CD4-positive, alpha-beta T cell treated with Interleukin-6 at 100 ng/mL for 8 hours (primary cell): ENCODE data around the gene HOXD13.

Source experiments
- DNase-seq: peaks from one replicate; pipeline ENCODE4 v3.0.0-alpha.2; 2020; ENCODE audit warnings: mixed read lengths, low spot score

The HOXD13 gene

GRCh38 chr2:176081376-176081836 lies 11.1 kb upstream of the HOXD13 start:
- DNase-seq, result no peak

- DNase-seq, result no peak
These were observed 10.5 kb upstream of the HOXD13 start for GRCh38 chr2:176081837-176082524.

- no peak for DNase-seq
These were observed 10.0 kb upstream of the HOXD13 start for GRCh38 chr2:176082525-176082823.

GRCh38 chr2:176082824-176083751 lies 9.4 kb upstream of the HOXD13 start:
- no peak for DNase-seq

GRCh38 chr2:176083796-176084261 lies 8.7 kb upstream of the HOXD13 start, which contains the start of gene EVX2:
TSS of gene EVX2 (minus strand) at chr2:176083962. CDS start at chr2:176083776, 186 bp downstream.
- DNase-seq, result no peak

- no peak for DNase-seq
These were observed 7.9 kb upstream of the HOXD13 start for GRCh38 chr2:176084611-176085119.

- no peak for DNase-seq
These were observed 7.3 kb upstream of the HOXD13 start for GRCh38 chr2:176085120-176085788.

- DNase-seq, result no peak
These were observed 6.4 kb upstream of the HOXD13 start for GRCh38 chr2:176085861-176086771.

GRCh38 chr2:176087330-176088047 lies 5.0 kb upstream of the HOXD13 start:
- no peak for DNase-seq

- DNase-seq, result no peak
These were observed 4.2 kb upstream of the HOXD13 start for GRCh38 chr2:176088048-176088936.

- DNase-seq, result no peak
These were observed 3.3 kb upstream of the HOXD13 start for GRCh38 chr2:176088937-176089842.

- no peak for DNase-seq
These were observed 2.6 kb upstream of the HOXD13 start for GRCh38 chr2:176089843-176090395.

GRCh38 chr2:176090862-176091261 lies 1.7 kb upstream of the HOXD13 start:
- DNase-seq, result no peak

- DNase-seq, result no peak
These were observed 927 bp upstream of the HOXD13 start for GRCh38 chr2:176091329-176092258.

GRCh38 chr2:176093145-176093897 lies 800 bp downstream of the HOXD13 start:
- no peak for DNase-seq

- DNase-seq, result no peak
These were observed 1.4 kb downstream of the HOXD13 start for GRCh38 chr2:176093898-176094249.
